ENCODE data around the gene HNRNPL.

GRCh38 chr19:38788478-38789243, 61.1 kb downstream of the HNRNPL start, which contains the start of gene LGALS7B:
- TF ChIP-seq, protein P1, sequence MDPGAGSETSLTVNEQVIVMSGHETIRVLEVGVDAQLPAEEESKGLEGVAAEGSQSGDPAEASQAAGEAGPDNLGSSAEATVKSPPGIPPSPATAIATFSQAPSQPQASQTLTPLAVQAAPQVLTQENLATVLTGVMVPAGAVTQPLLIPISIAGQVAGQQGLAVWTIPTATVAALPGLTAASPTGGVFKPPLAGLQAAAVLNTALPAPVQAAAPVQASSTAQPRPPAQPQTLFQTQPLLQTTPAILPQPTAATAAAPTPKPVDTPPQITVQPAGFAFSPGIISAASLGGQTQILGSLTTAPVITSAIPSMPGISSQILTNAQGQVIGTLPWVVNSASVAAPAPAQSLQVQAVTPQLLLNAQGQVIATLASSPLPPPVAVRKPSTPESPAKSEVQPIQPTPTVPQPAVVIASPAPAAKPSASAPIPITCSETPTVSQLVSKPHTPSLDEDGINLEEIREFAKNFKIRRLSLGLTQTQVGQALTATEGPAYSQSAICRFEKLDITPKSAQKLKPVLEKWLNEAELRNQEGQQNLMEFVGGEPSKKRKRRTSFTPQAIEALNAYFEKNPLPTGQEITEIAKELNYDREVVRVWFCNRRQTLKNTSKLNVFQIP (CRISPR knock-in tag; IDR thresholded peaks at IDR 0.05; ENCODE audit: borderline replicate concordance, low read depth) = no peak
- TF ChIP-seq ZNF8 (CRISPR knock-in tag; IDR thresholded peaks at IDR 0.05) = no peak
- no peak for TF ChIP-seq PPARA (CRISPR knock-in tag; IDR thresholded peaks at IDR 0.05; ENCODE audit: borderline replicate concordance)
- no peak for TF ChIP-seq PATZ1 (CRISPR knock-in tag; IDR thresholded peaks at IDR 0.05; ENCODE audit: borderline replicate concordance)
- TF ChIP-seq ZNF565 (CRISPR knock-in tag; conservative IDR thresholded peaks at IDR 0.05; ENCODE audit: low read depth) = no peak
- no peak for TF ChIP-seq SNAI2 (CRISPR knock-in tag; IDR thresholded peaks at IDR 0.05)
- no peak for TF ChIP-seq ZFP30 (CRISPR knock-in tag; IDR thresholded peaks at IDR 0.05)
- TF ChIP-seq, protein P2, sequence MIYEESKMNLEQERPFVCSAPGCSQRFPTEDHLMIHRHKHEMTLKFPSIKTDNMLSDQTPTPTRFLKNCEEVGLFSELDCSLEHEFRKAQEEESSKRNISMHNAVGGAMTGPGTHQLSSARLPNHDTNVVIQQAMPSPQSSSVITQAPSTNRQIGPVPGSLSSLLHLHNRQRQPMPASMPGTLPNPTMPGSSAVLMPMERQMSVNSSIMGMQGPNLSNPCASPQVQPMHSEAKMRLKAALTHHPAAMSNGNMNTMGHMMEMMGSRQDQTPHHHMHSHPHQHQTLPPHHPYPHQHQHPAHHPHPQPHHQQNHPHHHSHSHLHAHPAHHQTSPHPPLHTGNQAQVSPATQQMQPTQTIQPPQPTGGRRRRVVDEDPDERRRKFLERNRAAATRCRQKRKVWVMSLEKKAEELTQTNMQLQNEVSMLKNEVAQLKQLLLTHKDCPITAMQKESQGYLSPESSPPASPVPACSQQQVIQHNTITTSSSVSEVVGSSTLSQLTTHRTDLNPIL (CRISPR knock-in tag; IDR thresholded peaks at IDR 0.05; ENCODE audit: low read depth) = no peak
- no peak for TF ChIP-seq ARNTL (CRISPR knock-in tag; IDR thresholded peaks at IDR 0.05; ENCODE audit: borderline replicate concordance, low read depth)
- no peak for TF ChIP-seq ESRRG (CRISPR knock-in tag; IDR thresholded peaks at IDR 0.05)
- TF ChIP-seq ISL1 (CRISPR knock-in tag; IDR thresholded peaks at IDR 0.05) = no peak
- no peak for TF ChIP-seq ZFP3 (CRISPR knock-in tag; IDR thresholded peaks at IDR 0.05)
- TF ChIP-seq CSDC2 (CRISPR knock-in tag; IDR thresholded peaks at IDR 0.05) = no peak

Data from SK-N-SH treated with all-trans-retinoic acid at 6 μM for 48 hours (cell line).